Liver (tissue), 3 donors: ENCODE measurements around the gene PPFIA4.

Experiments used
- CTCF ChIP-seq: fragments of 150-350 bp; IDR thresholded peaks from 2 replicates; pipeline ENCODE4 v1.5.1; 2017; ENCODE audit warnings: improper control_type of control experiment, low read depth, low read length; ENCODE audit not compliant: missing input control
- GABPA ChIP-seq, 2 donors: IDR thresholded peaks in 1 of 2; conservative IDR thresholded peaks in 1 of 2; 2 replicates each; pipeline ENCODE4 v1.6.1; 2016; ENCODE audit warnings: antibody characterized with exemption in 2 of 2, mild to moderate bottlenecking in 1 of 2, moderate library complexity in 1 of 2
- HNF4G ChIP-seq: IDR thresholded peaks from 2 replicates; pipeline ENCODE4 v1.6.1; 2016; ENCODE audit warnings: antibody characterized with exemption
- TAF1 ChIP-seq: conservative IDR thresholded peaks from 2 replicates; pipeline ENCODE4 v1.6.1; 2016; ENCODE audit warnings: antibody characterized with exemption, mild to moderate bottlenecking
- TF ChIP-seq, protein P1 (sequence below): IDR thresholded peaks from 2 replicates; pipeline ENCODE4 v1.6.1; 2016; ENCODE audit warnings: antibody characterized with exemption
- TF ChIP-seq, protein P2 (sequence below): IDR thresholded peaks from 2 replicates; pipeline ENCODE4 v1.6.1; 2016; ENCODE audit warnings: antibody characterized with exemption, mild to moderate bottlenecking
- TF ChIP-seq, protein P3 (sequence below): IDR thresholded peaks from 2 replicates; pipeline ENCODE4 v1.6.1; 2016; ENCODE audit warnings: antibody characterized with exemption
- donor health status: healthy.
- donor health status: healthy.

DNA sequence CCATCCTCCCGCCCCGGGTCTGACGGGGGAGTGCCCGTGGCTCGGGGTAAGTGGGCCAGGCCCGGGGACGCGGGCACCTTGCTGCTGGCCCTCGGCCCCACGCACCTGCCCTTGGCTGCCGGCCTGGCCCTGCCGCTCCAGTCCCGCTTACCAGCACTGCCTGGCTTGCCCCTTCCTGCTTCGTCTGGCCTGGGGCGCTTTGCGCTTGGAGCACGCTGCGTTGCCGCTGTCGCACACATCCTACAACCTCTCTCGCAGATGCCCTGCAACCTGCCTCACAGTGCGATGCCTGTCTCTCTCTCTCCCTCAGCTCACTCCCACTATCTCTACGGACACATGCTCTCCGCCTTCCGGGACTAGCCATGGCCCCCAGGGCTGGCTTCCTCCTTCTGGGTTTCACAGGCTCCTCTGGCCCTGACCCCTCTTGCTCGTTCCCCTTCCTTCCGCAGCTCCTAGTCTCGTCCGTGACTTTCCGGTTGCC lies 49.8 kb downstream of the PPFIA4 start:
- TF ChIP-seq, protein P1, sequence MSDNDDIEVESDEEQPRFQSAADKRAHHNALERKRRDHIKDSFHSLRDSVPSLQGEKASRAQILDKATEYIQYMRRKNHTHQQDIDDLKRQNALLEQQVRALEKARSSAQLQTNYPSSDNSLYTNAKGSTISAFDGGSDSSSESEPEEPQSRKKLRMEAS, result no peak
- TF ChIP-seq TAF1 (no peak), CTCF (no peak), HNF4G (no peak), GABPA (IDR thresholded peaks at IDR 0.05 in 1 of 2, conservative IDR thresholded peaks at IDR 0.05 in 1 of 2) (no peak)
- TF ChIP-seq, protein P2, sequence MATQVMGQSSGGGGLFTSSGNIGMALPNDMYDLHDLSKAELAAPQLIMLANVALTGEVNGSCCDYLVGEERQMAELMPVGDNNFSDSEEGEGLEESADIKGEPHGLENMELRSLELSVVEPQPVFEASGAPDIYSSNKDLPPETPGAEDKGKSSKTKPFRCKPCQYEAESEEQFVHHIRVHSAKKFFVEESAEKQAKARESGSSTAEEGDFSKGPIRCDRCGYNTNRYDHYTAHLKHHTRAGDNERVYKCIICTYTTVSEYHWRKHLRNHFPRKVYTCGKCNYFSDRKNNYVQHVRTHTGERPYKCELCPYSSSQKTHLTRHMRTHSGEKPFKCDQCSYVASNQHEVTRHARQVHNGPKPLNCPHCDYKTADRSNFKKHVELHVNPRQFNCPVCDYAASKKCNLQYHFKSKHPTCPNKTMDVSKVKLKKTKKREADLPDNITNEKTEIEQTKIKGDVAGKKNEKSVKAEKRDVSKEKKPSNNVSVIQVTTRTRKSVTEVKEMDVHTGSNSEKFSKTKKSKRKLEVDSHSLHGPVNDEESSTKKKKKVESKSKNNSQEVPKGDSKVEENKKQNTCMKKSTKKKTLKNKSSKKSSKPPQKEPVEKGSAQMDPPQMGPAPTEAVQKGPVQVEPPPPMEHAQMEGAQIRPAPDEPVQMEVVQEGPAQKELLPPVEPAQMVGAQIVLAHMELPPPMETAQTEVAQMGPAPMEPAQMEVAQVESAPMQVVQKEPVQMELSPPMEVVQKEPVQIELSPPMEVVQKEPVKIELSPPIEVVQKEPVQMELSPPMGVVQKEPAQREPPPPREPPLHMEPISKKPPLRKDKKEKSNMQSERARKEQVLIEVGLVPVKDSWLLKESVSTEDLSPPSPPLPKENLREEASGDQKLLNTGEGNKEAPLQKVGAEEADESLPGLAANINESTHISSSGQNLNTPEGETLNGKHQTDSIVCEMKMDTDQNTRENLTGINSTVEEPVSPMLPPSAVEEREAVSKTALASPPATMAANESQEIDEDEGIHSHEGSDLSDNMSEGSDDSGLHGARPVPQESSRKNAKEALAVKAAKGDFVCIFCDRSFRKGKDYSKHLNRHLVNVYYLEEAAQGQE, result no peak
- TF ChIP-seq, protein P3, sequence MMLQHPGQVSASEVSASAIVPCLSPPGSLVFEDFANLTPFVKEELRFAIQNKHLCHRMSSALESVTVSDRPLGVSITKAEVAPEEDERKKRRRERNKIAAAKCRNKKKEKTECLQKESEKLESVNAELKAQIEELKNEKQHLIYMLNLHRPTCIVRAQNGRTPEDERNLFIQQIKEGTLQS, result no peak
